HG03135 (cell line): ENCODE measurements around the gene FRMD8.

Experiments used
- ATAC-seq: cut with Tn5 transposase; IDR thresholded peaks from one replicate; pipeline ENCODE4 v1.9.1; 2021; ENCODE audit warnings: mild to moderate bottlenecking, moderate library complexity; ENCODE audit not compliant: unreplicated experiment

FRMD8 gene

DNA sequence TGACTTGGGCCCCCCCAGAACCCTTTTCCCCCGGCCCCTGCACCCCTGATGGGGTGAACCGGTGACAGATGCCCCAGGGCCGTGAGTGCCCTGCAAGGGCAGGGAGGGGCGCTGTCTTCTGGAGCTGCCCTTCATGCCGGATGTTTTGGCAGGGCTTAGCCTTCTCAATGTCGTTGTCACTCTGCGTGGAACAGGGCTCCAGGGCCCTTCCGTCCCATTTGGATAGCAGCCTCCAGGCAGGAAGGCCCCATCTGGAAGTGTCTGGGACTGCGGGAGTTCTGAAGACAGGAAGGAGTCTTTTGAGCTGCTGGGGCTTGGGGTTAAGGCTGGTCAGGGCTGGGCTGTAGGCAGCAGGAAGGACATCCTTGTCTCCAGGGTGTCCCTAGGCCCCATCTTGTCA lies 4.6 kb downstream of the FRMD8 start:
- ATAC-seq = no peak

DNA sequence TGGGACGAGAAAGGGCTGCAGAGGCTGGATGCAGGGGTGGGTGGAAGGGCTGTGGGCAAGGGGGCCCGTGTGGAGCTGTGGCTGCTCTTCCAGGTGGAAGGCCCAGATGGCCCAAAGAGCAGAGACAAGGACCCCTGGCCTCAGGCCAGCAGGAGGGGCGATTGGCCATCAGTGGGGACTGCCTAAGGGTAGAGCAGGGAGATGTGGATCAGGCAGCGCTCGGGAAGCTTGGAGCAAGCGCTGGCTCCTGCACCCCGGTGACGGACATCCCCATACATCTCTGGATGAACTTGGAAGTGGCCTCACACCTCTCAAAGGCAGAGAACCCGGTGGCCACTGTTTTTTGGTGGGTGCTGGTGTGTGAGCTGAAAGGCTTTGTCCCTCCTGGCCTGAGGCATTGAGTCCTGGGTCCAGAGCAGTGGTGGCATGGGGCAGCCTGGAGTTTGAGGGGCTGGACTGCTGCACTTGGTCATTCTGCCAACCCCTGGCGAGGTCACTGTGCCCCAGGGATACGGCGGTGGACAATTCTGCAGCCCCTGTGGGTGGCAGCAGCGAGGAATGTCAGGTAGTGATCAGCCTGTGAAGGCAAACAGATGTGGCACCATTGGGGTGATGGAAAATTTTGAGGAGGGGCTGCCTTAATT lies 5.9 kb downstream of the FRMD8 start:
- ATAC-seq = no peak

DNA sequence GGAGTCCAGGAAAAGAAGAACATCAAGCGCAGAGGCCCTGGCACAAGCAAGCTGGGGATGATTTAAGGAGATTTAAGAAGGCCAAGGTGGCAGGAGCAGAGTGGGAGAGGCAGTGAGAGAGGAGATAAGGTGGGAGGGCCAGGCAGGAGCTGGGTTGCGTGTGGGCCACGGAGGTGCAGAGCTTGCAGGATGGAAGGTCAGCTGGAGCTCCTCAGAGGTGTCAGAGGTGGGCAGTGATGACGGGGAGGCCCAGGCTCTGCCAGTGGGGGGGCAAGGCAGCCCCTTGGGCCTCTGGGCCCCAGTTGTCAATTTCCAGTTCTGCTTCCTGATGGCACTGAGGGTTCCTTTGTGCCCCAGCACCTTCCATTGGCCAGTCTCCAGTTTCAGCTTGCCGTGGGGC lies 6.5 kb downstream of the FRMD8 start:
- no peak for ATAC-seq

- no peak for ATAC-seq
These were observed 7.2 kb downstream of the FRMD8 start for GRCh38 chr11:65393513-65394079.

GRCh38 chr11:65394125-65394536 lies 7.7 kb downstream of the FRMD8 start:
- ATAC-seq = no peak

DNA sequence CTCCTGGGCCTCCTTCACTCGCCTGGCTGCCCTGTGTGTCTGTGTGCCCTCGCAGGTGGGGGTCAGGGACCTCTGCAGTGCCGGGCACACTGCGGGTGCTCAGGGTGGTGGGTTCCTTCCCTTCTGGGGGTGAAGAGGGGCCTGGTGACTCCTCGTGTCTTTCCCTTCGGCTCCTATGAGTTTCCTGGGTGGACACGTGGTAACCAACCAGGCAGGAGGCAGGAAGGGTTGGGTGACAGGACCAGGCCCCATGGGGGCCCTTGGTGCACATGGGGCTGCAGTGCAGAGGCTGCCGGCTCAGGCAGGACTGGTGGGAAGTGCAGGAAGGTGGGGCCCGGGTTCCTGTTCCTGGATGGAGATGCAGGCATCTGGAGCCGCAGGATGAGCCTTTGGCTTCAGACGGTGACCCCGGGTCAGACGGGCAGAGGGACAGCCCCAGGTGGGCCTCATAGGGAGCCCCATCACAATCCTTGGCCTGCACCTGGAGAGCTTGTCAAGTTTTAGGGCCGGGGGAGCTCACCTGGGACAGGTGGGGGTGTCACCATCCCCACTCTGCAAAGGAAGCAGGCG lies 9.6 kb downstream of the FRMD8 start:
- ATAC-seq = no peak

DNA sequence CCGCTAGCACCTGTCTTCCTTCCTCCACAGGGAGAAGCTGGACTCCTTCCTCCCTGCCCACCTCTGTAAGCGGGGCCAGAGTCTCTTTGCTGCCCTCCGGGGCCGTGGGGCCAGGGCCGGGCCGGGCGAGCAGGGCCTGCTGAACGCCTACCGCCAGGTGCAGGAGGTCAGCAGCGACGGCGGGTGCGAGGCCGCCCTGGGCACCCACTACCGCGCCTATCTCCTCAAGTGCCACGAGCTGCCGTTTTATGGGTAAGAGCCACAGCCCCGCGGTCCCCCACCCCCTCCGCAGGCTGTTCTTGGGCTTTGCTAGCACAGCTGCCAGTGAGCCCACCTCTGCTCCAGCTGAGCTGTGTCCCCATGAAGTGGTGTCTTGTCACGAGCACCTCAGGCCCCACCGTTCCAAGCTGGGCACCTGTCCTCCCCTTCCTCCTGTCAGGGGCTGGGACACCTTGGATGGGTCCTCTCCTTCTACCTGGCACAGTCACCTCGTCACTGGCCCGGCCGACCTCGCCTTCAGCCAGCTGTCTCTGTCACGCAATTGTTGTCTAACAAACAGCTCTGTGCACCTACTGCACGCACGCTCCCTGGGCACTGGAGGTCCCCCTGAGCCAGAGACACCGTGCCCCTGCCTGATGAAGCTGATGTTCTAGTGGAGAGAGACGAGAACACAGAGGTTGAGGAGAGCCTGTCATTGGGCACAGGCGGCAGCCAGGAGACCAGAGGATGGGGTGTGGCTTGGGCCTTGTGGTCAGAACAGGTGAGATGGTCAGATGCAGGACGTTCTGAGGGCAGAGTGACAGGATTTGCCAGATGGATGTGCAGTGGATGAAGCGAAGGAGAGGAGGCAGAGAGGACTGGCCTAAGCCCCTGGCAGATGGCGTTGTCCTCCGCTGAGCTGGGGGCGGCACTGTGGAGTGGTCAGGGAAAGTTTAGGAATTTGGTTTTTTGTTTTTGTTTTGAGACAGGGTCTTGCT lies 10.6 kb downstream of the FRMD8 start:
- no peak for ATAC-seq

- ATAC-seq = no peak
These were observed 12.0 kb downstream of the FRMD8 start for GRCh38 chr11:65398362-65398910.

- ATAC-seq = no peak
These were observed 12.8 kb downstream of the FRMD8 start for GRCh38 chr11:65399249-65399648.

- no peak for ATAC-seq
These were observed 13.4 kb downstream of the FRMD8 start for GRCh38 chr11:65399845-65400244.

- ATAC-seq = no peak
These were observed 14.1 kb downstream of the FRMD8 start for GRCh38 chr11:65400307-65401072.

GRCh38 chr11:65401073-65401802 lies 14.8 kb downstream of the FRMD8 start:
- no peak for ATAC-seq

DNA sequence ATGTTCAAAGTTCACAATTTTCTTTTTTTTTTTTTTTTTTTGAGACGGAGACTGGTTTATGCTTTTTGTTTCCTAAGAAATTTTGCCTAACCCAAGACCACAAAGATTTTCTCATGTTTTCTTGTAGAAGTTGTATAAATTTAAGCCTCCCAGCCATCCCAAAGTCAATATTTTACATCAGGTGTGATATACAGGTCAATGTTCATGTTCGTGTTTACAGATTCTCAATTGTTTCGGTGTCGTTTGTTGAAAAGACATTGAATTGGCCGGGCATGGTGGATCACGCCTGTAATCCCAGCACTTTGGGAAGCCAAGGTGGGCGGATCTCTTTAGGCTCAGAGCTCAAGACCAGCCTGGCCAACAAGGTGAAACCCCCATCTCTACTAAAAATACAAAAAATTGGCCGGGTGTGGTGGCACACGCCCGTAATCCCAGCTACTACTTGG lies 15.4 kb downstream of the FRMD8 start:
- no peak for ATAC-seq

DNA sequence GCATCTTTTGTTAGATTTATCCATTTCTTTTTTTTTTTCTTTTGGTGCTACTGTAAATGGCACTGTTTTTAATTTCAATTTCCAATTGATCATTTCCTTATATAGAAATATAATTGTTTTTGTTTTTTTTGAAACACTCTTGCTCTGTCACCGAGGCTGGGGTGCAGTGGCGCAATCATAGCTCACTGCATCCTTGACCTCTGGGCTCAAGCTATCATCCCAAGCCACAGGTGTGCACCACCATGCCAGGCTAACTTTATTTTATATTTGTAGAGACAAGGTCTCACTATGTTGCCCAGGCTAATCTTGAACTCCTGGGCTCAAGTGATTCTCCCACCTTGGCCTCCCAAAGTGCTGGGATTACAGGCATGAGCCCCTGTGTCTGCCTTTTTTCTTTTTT lies 16.4 kb downstream of the FRMD8 start:
- no peak for ATAC-seq

DNA sequence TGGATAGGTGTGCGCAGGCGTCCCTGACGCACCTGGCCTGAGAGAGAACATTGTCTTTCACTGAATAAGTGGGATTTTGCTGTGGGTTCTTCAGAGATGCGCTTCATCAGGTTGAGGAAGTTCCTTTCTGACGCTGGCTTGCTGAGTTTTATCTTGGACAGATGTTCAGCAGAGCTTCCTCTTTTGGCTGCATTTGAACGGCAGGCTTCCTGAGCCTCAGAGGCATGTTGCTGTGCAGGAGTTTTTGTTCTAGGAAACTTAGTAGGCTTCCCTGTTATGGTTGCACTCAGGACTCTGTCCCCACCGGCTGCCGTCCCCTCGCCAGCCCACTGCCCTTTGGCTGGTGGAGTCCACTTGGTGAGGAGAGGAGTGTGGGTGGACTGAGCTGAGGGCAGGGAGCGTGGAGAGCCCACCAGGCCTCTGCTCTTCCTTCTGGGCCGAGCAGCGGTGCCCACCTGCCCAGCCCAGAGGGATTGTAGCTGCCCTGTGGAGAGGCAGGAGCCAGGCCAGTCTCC lies 17.2 kb downstream of the FRMD8 start:
- ATAC-seq = no peak

DNA sequence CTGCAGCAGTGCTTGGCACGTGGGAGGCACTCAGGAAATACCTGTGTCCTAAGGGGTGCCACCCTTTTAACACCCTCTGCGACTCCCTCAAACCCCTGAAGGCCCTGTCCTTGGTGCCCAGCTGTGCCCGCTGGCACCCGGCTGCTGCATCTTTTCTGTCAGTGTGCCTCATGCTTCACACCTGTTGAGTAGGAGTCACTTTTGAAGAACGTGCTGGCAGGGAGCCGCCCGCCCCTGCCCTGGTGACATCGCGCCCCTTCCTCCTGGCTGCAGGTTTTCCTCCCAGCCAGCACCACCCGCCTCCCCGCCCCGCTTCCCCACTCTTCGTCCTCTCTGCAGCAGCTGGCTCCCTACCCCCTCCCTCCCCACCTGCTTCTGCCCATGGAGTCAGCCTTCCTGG lies 17.8 kb downstream of the FRMD8 start:
- ATAC-seq = no peak

GRCh38 chr11:65404638-65405339 lies 18.4 kb downstream of the FRMD8 start:
- no peak for ATAC-seq

DNA sequence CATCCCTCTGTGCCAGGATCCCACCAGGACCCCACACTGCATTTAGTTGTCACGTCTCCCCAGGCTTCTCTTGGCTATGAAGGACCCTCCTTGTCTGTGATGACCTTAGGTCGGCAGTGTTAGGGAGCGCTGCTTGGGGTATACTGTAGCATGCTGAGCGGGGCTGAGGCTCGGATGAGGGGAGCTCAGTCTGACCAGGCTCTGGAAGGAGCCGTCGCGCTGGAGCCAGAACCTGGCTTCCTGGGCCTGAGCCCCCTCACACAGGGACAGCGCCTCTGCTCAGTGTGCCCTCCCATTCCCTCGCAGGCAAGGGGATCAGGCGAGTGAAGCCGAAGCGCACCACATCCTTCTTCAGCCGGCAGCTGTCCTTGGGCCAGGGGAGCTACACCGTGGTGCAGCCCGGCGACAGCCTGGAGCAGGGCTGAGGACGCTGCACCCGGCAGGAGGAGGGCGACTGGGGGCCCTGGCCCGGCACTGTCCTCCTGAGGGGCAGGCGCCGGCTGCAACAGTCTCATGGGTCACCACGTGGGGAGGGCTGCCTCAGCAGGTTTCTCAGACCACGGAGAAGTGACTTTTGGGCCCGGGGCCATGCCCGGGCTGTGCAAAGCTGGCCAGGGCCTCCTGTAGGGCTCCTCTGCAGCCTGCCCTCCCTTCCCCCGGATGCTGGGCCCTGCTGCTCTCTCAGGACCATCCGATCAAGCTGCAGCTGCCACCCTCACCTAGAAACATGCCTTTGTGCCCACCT lies 24.7 kb downstream of the FRMD8 start:
- no peak for ATAC-seq
